SK-N-SH (cell line): ENCODE results near the gene CSTB. TPM values are rescaled to one million over a fixed set of nuclear protein-coding genes. Genes with fewer than 3 reads are reported as not detected.

Experiments used
- CTCF ChIA-PET: fragments of 300-600, 350-600 bp; formaldehyde crosslinking; extraction: SDS; loops from one replicate; lab custom pipeline; 2021; lab: Yijun Ruan, JAX
- POLR2A ChIA-PET: fragments of 350-600 bp; sonication (Branson Sonifier 250); formaldehyde crosslinking; extraction: SDS; loops from one replicate; lab custom pipeline; 2020; ENCODE audit warnings: antibody characterized with exemption, inconsistent platforms; lab: Yijun Ruan, JAX
- DNase-seq: peaks from one replicate; pipeline ENCODE4 v3.0.0; 2012
- H2AFZ ChIP-seq: fragments of 200-600 bp; sonication (generic); 2 replicates; pipeline ENCODE4 v1.8.1; 2016; ENCODE audit warnings: antibody characterized with exemption, mild to moderate bottlenecking, low read depth
- H3F3A ChIP-seq: fragments of 200-600 bp; sonication (generic); replicated peaks from 2 replicates; pipeline ENCODE3; 2016; ENCODE audit warnings: antibody characterized with exemption, mild to moderate bottlenecking; ENCODE audit not compliant: insufficient read depth
- H3K27ac ChIP-seq, 2 experiments: fragments of 200-500 bp in 1 of 2; fragments of 200-600 bp in 1 of 2; sonication (Bioruptor generic) in 1 of 2; sonication (generic), shearing (Covaris generic) in 1 of 2; 2 replicates each; pipeline versions ENCODE4 v1.5.1 to v1.6.1; 2014 to 2016; ENCODE audit warnings: low read depth in 2 of 2, inconsistent platforms in 1 of 2, low read length in 1 of 2, mild to moderate bottlenecking in 1 of 2, mixed read lengths in 1 of 2
- H3K27me3 ChIP-seq: fragments of 200-600 bp; sonication (generic), shearing (Covaris generic); 2 replicates; pipeline ENCODE4 v1.6.1; 2016; ENCODE audit warnings: mixed run types; ENCODE audit not compliant: insufficient read depth
- H3K36me3 ChIP-seq, 2 experiments: fragments of 200-500 bp in 1 of 2; fragments of 200-600 bp in 1 of 2; sonication (Bioruptor generic) in 1 of 2; sonication (generic) in 1 of 2; replicated peaks in 1 of 2; 2 replicates each; pipeline versions ENCODE3 to v1.5.1; 2014 to 2016; ENCODE audit warnings: low read length in 1 of 2, mild to moderate bottlenecking in 1 of 2; ENCODE audit not compliant: insufficient read depth in 2 of 2, control insufficient read depth in 1 of 2
- H3K4me1 ChIP-seq, 2 experiments: fragments of 200-500 bp in 1 of 2; fragments of 200-600 bp in 1 of 2; sonication (Bioruptor generic) in 1 of 2; sonication (generic), shearing (Covaris generic) in 1 of 2; 2 replicates each; pipeline versions ENCODE4 v1.5.1 to v1.6.1; 2014 to 2016; ENCODE audit warnings: low read depth in 1 of 2, low read length in 1 of 2, mixed run types in 1 of 2; ENCODE audit not compliant: insufficient read depth in 2 of 2, control insufficient read depth in 1 of 2
- H3K4me2 ChIP-seq: fragments of 200-600 bp; sonication (generic), shearing (Covaris generic); 2 replicates; pipeline ENCODE4 v1.6.1; 2017; ENCODE audit warnings: mixed run types
- H3K4me3 ChIP-seq, 2 experiments: fragments of 200-500 bp in 1 of 2; fragments of 200-600 bp in 1 of 2; sonication (Bioruptor generic) in 1 of 2; sonication (generic), shearing (Covaris generic) in 1 of 2; 2 replicates each; pipeline versions ENCODE4 v1.5.1 to v1.8.1; 2014 to 2016; ENCODE audit warnings: low read depth in 2 of 2, inconsistent platforms in 1 of 2, low read length in 1 of 2, mild to moderate bottlenecking in 1 of 2, mixed read lengths in 1 of 2, moderate library complexity in 1 of 2
- H3K79me2 ChIP-seq: fragments of 200-600 bp; sonication (generic); 2 replicates; pipeline ENCODE4 v1.8.1; 2017; ENCODE audit warnings: mild to moderate bottlenecking; ENCODE audit not compliant: insufficient read depth
- H3K9ac ChIP-seq: fragments of 200-600 bp; sonication (generic); 2 replicates; pipeline ENCODE4 v1.6.1; 2017; ENCODE audit warnings: mixed run types
- H3K9me2 ChIP-seq: fragments of 200-600 bp; sonication (generic); 2 replicates; pipeline ENCODE4 v1.6.1; 2017; ENCODE audit warnings: mixed run types
- H3K9me3 ChIP-seq: fragments of 200-600 bp; sonication (generic); 2 replicates; pipeline ENCODE4 v1.6.1; 2017; ENCODE audit warnings: mixed run types, mild to moderate bottlenecking, moderate library complexity
- H4K20me1 ChIP-seq: fragments of 200-600 bp; sonication (generic); 2 replicates; pipeline ENCODE4 v1.6.1; 2017; ENCODE audit warnings: mild to moderate bottlenecking, mixed run types; ENCODE audit not compliant: insufficient read depth
- CTCF ChIP-seq: fragments of 200-600 bp; sonication (generic); IDR thresholded peaks from 2 replicates; pipeline ENCODE4 v1.6.1; 2017; ENCODE audit warnings: antibody characterized with exemption, mild to moderate bottlenecking, moderate library complexity
- ELF1 ChIP-seq: IDR thresholded peaks from 2 replicates; pipeline ENCODE4 v1.4.0; 2012
- EP300 ChIP-seq, 2 experiments: IDR thresholded peaks; 2 replicates each; pipeline versions ENCODE4 v1.4.0 to v1.6.1; 2012; ENCODE audit warnings: borderline replicate concordance in 1 of 2, low read depth in 1 of 2, low read length in 1 of 2
- GABPA ChIP-seq: IDR thresholded peaks from 2 replicates; pipeline ENCODE4 v1.4.0; 2012; ENCODE audit warnings: low read depth, mild to moderate bottlenecking
- JUND ChIP-seq: IDR thresholded peaks from 2 replicates; pipeline ENCODE4 v1.4.0; 2012
- MAX ChIP-seq: IDR thresholded peaks from 2 replicates; pipeline ENCODE4 v1.4.0; 2012; ENCODE audit warnings: low read depth
- MXI1 ChIP-seq: IDR thresholded peaks from 2 replicates; pipeline ENCODE4 v1.6.1; 2012; ENCODE audit warnings: mild to moderate bottlenecking, low read depth, low read length, improper control_type of control experiment
- NFIC ChIP-seq: IDR thresholded peaks from 2 replicates; pipeline ENCODE4 v1.4.0; 2012; ENCODE audit warnings: borderline replicate concordance
- NRF1 ChIP-seq: IDR thresholded peaks from 2 replicates; pipeline ENCODE4 v1.6.1; 2012; ENCODE audit warnings: low read depth, mild to moderate bottlenecking, low read length
- RAD21 ChIP-seq: IDR thresholded peaks from 2 replicates; pipeline ENCODE4 v1.6.1; 2012; ENCODE audit warnings: mild to moderate bottlenecking, low read length
- RCOR1 ChIP-seq: fragments of 150-350 bp; IDR thresholded peaks from 2 replicates; pipeline ENCODE4 v1.6.1; 2017; ENCODE audit warnings: antibody characterized with exemption, low read length
- SMC3 ChIP-seq: IDR thresholded peaks from 2 replicates; pipeline ENCODE4 v1.6.1; 2012; ENCODE audit warnings: low read depth, low read length, improper control_type of control experiment
- TAF1 ChIP-seq: IDR thresholded peaks from 2 replicates; pipeline ENCODE4 v1.6.1; 2012; ENCODE audit warnings: low read depth, mild to moderate bottlenecking, low read length, moderate library complexity, borderline replicate concordance
- TCF12 ChIP-seq: IDR thresholded peaks from 2 replicates; pipeline ENCODE4 v1.4.0; 2012
- USF1 ChIP-seq: IDR thresholded peaks from 2 replicates; pipeline ENCODE4 v1.4.0; 2012; ENCODE audit warnings: low read depth, borderline replicate concordance
- USF2 ChIP-seq: fragments of 150-350 bp; IDR thresholded peaks from 2 replicates; pipeline ENCODE4 v1.6.1; 2017; ENCODE audit warnings: antibody characterized with exemption, low read length, low read depth, borderline replicate concordance
- ZBTB33 ChIP-seq: IDR thresholded peaks from 2 replicates; pipeline ENCODE4 v1.4.0; 2012; ENCODE audit warnings: low read depth, borderline replicate concordance
- WGBS: methylation state at CpG from one replicate; pipeline ENCODE4 v1.1.6; 2017; ENCODE audit warnings: low lambda C conversion rate; 5-methylcytosine and 5-hydroxymethylcytosine counted together
- polyA plus RNA-seq, 3 experiments: library from polyadenylated mRNA; depleted of rRNA; stranded (reverse); fragments of >200 nt; gene quantifications; 2 replicates each; pipeline ENCODE4 v1.2.3, GENCODE V29; 2012

CSTB gene
- polyA plus RNA-seq, 1 of the 3 experiments (the other 2 are of a cell fraction): 101 TPM

GRCh38 chr21:43763901-43764523 is 12.1 kb downstream of the CSTB start:
- WGBS: 93% methylated on average over 10 of the region's 10 CpGs
- H3K9ac ChIP-seq: no peak overlapping the region
- CTCF ChIA-PET: no interaction called here
- TF ChIP-seq RCOR1 (no peak), JUND (no peak), USF2 (no peak), MAX (no peak), CTCF (no peak)
- H3K36me3 ChIP-seq: peaks cover 0 to 16% of the 10 kb centered on the region in 2 experiments
- H3K4me2 ChIP-seq: no peak overlapping the region
- H3K27ac ChIP-seq: no peak overlapping the region
- H3K27me3 ChIP-seq: no peaks in the 10 kb centered on the region
- no peaks in the 10 kb centered on the region for H4K20me1 ChIP-seq
- H2AFZ ChIP-seq: no peak overlapping the region
- H3F3A ChIP-seq: no peaks in the 10 kb centered on the region
- H3K4me1 ChIP-seq: peaks cover 0 to 2% of the 10 kb centered on the region in 2 experiments; a peak in 2 of 4 replicates
- POLR2A ChIA-PET: interaction anchor here (0.6 kb wide), 1 partner anchor 178 kb away, joined by 4 read pairs; no protein-coding TSS in a partner anchor
- H3K9me3 ChIP-seq: no peaks in the 10 kb centered on the region
- no peaks in the 10 kb centered on the region for H3K79me2 ChIP-seq
- no peak overlapping the region for H3K4me3 ChIP-seq
- no peaks in the 10 kb centered on the region for H3K9me2 ChIP-seq
- DNase-seq: no peak

- TF ChIP-seq USF1 (no peak), ELF1 (no peak), ZBTB33 (no peak), MXI1 (no peak), EP300 (IDR thresholded peaks at IDR 0.05; ENCODE audit: borderline replicate concordance in 1 of 2, low read depth in 1 of 2, low read length in 1 of 2) (no peak), RAD21 (no peak), GABPA (no peak), TCF12 (no peak), TAF1 (no peak), USF2 (no peak), NFIC (no peak), MAX (no peak), SMC3 (no peak), NRF1 (no peak)
- Histone ChIP-seq H3K79me2 (no peaks in the 10 kb centered on the region), H2AFZ (no peak overlapping the region), H3K36me3 (peaks cover 0 to 31% of the 10 kb centered on the region in 2 experiments), H4K20me1 (no peaks in the 10 kb centered on the region), H3K27ac (no peak overlapping the region), H3K9ac (no peak overlapping the region), H3K4me3 (no peak overlapping the region), H3K4me1 (no peaks in the 10 kb centered on the region; a peak in 1 of 4 replicates), H3K27me3 (no peaks in the 10 kb centered on the region), H3F3A (no peaks in the 10 kb centered on the region), H3K9me2 (no peaks in the 10 kb centered on the region), H3K9me3 (no peaks in the 10 kb centered on the region), H3K4me2 (no peak overlapping the region)
- 99% methylated on average over 9 of the region's 15 CpGs for WGBS
- ChIA-PET CTCF (interaction anchor here (0.8 to 1.1 kb wide), 2 partner anchors 9 to 27 kb away, joined by 3 to 5 read pairs; partner anchors contain the start of gene RRP1), POLR2A (no interaction called here)
- DNase-seq: no peak
Measured at GRCh38 chr21:43762303-43763128, 13.6 kb downstream of the CSTB start.
